Stimulated activated CD8-positive, alpha-beta memory T cell treated with anti-CD3 and anti-CD28 coated beads, Interleukin-4, amount 100 ng/mL, for 48 hours (primary cell): ENCODE data around the gene ZNF345.

Source experiments
- DNase-seq: peaks from one replicate; pipeline ENCODE4 v3.0.0-alpha.2; 2020

ZNF345 gene

GRCh38 chr19:36918090-36918489, 67.4 kb downstream of the ZNF345 start:
- DNase-seq, result no peak
